ENCODE measurements around the gene CDC34. TPM values are rescaled to one million over a fixed set of nuclear protein-coding genes. Genes with fewer than 3 reads are reported as not detected.

Gene CDC34
- total and polyA plus RNA-seq, 9 of the 15 experiments (the other 6 are each of a cell fraction or from before 2014, with no cell fraction given) = 0.80 to 203 (median 65.5) TPM

DNA sequence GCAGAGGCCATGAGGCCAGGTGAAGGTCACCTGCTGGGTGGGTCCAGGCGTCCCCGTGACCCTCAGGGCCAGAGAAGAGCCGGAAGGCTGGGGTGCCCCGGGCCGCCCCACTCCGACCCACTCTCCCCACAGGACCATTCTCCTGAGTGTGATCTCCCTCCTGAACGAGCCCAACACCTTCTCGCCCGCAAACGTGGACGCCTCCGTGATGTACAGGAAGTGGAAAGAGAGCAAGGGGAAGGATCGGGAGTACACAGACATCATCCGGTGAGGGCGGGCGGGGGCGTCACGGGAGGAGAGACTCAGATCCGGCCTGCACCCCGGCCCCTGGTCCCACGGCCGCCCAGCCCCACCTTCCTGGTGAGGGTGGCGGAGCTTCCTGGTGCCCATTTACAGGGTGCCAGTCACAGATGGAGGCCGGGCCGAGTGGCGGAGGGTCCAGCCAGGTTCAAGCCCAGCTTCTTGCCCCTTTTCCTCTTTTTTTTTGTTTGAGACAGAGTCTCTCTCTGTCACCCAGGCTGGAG lies 5.4 kb downstream of the CDC34 start:
- Histone ChIP-seq H3K9me1 (ENCODE audit: control insufficient read depth, insufficient read depth, low read length) (peaks cover 6% of the 10 kb centered on the region), H3K4me1 (replicated peaks in 1 of 2; ENCODE audit: control insufficient read depth in 2 of 2, insufficient read depth in 2 of 2, low read length in 2 of 2) (peaks cover 9 to 73% of the 10 kb centered on the region in 2 experiments; a peak in 4 of 5 replicates), H3K79me2 (ENCODE audit: control insufficient read depth, insufficient read depth, low read length) (peaks cover 46% of the 10 kb centered on the region), H3K36me3 (ENCODE audit: control insufficient read depth, insufficient read depth, low read length) (peaks cover 74% of the 10 kb centered on the region; the same call in 2 of the 3 replicates), H3K4me2 (ENCODE audit: insufficient read depth, low read length) (no peak overlapping the region), H3K27ac (ENCODE audit: extremely low read depth, low read depth, low read length) (no peak overlapping the region), H3K4me3 (no peak overlapping the region), H2AFZ (ENCODE audit: low read depth, low read length) (no peak overlapping the region), H4K20me1 (replicated peaks; ENCODE audit: control insufficient read depth, insufficient read depth, low read length) (peaks cover 16% of the 10 kb centered on the region), H3K9me3 (replicated peaks; ENCODE audit: control insufficient read depth, insufficient read depth, low read depth, low read length) (no peaks in the 10 kb centered on the region), H3K27me3 (ENCODE audit: control insufficient read depth in 2 of 2, insufficient read depth in 2 of 2, low read length in 2 of 2) (no peaks in the 10 kb centered on the region), H3K9ac (ENCODE audit: insufficient read depth in 1 of 2, low read depth in 2 of 2, low read length in 2 of 2) (no peak overlapping the region)
- WGBS (ENCODE audit: insufficient coverage, low coverage, missing lambda C conversion rate) = 99% methylated on average over 10 of the region's 26 CpGs
- BruUV-seq (replicated peaks) = no TSS peak
- intact Hi-C loops (cut with micrococcal nuclease) = loop anchor here (10.0 kb wide), 1 partner anchor 48 kb away; the partner anchor contains the start of gene HCN2
- FAIRE-seq (no peak), ATAC-seq (no peak), DNase-seq (ENCODE audit: extremely low read depth in 1 of 4, low spot score in 3 of 4) (peak in 1 of 4 experiments; percentile 9)
- POLR2A ChIA-PET = interaction anchor here (0.6 kb wide), 1 partner anchor 26 kb away, joined by 3 read pairs; no protein-coding TSS in a partner anchor
- in situ Hi-C loops (cut with MboI) = no loop called here
- CTCF ChIA-PET (ENCODE audit: low intra/inter-chr PET ratio) = no interaction called here
- TF ChIP-seq, protein P1, sequence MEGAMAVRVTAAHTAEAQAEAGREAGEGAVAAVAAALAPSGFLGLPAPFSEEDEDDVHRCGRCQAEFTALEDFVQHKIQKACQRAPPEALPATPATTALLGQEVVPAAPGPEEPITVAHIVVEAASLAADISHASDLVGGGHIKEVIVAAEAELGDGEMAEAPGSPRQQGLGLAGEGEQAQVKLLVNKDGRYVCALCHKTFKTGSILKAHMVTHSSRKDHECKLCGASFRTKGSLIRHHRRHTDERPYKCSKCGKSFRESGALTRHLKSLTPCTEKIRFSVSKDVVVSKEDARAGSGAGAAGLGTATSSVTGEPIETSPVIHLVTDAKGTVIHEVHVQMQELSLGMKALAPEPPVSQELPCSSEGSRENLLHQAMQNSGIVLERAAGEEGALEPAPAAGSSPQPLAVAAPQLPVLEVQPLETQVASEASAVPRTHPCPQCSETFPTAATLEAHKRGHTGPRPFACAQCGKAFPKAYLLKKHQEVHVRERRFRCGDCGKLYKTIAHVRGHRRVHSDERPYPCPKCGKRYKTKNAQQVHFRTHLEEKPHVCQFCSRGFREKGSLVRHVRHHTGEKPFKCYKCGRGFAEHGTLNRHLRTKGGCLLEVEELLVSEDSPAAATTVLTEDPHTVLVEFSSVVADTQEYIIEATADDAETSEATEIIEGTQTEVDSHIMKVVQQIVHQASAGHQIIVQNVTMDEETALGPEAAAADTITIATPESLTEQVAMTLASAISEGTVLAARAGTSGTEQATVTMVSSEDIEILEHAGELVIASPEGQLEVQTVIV (CRISPR knock-in tag; IDR thresholded peaks at IDR 0.05; ENCODE audit: borderline replicate concordance) = no peak
- TF ChIP-seq ZNF3 (CRISPR knock-in tag; IDR thresholded peaks at IDR 0.05) = no peak
- no peak for TF ChIP-seq NR3C1 (CRISPR knock-in tag; IDR thresholded peaks at IDR 0.05)
- no peak for TF ChIP-seq ZNF146 (CRISPR knock-in tag; IDR thresholded peaks at IDR 0.05; ENCODE audit: unreplicated experiment)
- TF ChIP-seq STAT5A (IDR thresholded peaks at IDR 0.05; ENCODE audit: borderline replicate concordance, low read length) = no peak
- TF ChIP-seq ZNF75A (CRISPR knock-in tag; IDR thresholded peaks at IDR 0.05) = no peak
- TF ChIP-seq, protein P2, sequence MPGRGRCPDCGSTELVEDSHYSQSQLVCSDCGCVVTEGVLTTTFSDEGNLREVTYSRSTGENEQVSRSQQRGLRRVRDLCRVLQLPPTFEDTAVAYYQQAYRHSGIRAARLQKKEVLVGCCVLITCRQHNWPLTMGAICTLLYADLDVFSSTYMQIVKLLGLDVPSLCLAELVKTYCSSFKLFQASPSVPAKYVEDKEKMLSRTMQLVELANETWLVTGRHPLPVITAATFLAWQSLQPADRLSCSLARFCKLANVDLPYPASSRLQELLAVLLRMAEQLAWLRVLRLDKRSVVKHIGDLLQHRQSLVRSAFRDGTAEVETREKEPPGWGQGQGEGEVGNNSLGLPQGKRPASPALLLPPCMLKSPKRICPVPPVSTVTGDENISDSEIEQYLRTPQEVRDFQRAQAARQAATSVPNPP (IDR thresholded peaks at IDR 0.05; ENCODE audit: borderline replicate concordance, insufficient read depth, insufficient read length) = no peak
- TF ChIP-seq, protein P3, sequence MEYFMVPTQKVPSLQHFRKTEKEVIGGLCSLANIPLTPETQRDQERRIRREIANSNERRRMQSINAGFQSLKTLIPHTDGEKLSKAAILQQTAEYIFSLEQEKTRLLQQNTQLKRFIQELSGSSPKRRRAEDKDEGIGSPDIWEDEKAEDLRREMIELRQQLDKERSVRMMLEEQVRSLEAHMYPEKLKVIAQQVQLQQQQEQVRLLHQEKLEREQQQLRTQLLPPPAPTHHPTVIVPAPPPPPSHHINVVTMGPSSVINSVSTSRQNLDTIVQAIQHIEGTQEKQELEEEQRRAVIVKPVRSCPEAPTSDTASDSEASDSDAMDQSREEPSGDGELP (CRISPR knock-in tag; IDR thresholded peaks at IDR 0.05; ENCODE audit: borderline replicate concordance) = no peak
- no peak for TF ChIP-seq KAT7 (CRISPR knock-in tag; IDR thresholded peaks at IDR 0.05; ENCODE audit: borderline replicate concordance)
- TF ChIP-seq CBX2 (IDR thresholded peaks at IDR 0.05; ENCODE audit: insufficient read depth, low read length, poor library complexity, severe bottlenecking) = no peak
- no peak for TF ChIP-seq RBBP5 (IDR thresholded peaks at IDR 0.05; ENCODE audit: borderline replicate concordance, insufficient read depth, low read length, poor library complexity, severe bottlenecking)
- no peak for TF ChIP-seq DIDO1 (tag; IDR thresholded peaks at IDR 0.05; ENCODE audit: low read depth)
- TF ChIP-seq NONO (IDR thresholded peaks at IDR 0.05; ENCODE audit: low read depth in 2 of 2, low read length in 1 of 2) = no peak
- no peak for TF ChIP-seq ZNF384 (IDR thresholded peaks at IDR 0.05; ENCODE audit: low read depth, low read length)
- no peak for TF ChIP-seq U2AF2 (optimal IDR thresholded peaks at IDR 0.05; ENCODE audit: low read depth, low read length)

Measured in K562 (cell line).